Tibial artery (tissue), 4 donors: ENCODE data around the gene CHIC2.

Experiments
- DNase-seq, 2 donors: peaks; one replicate each; pipeline ENCODE4 v3.0.0-alpha.2; 2019
- H3K27ac ChIP-seq, 2 donors: fragments of 200-600 bp; sonication (generic) in 1 of 2; 1 replicate in 1 of 2; 2 replicates in 1 of 2; pipeline ENCODE4 v1.5.1; 2018 to 2019; ENCODE audit warnings: mild to moderate bottlenecking in 1 of 2
- H3K27me3 ChIP-seq, 2 donors: fragments of 200-600 bp; sonication (generic) in 1 of 2; one replicate each; pipeline versions ENCODE4 v1.5.1 to v1.6.0; 2016 to 2019
- H3K36me3 ChIP-seq, 3 donors: fragments of 200-600 bp; sonication (generic) in 2 of 3; one replicate each; pipeline ENCODE4 v1.5.1; 2016 to 2019; ENCODE audit warnings: mild to moderate bottlenecking in 2 of 3
- H3K4me1 ChIP-seq, 4 donors: fragments of 200-600 bp; sonication (generic) in 2 of 4; 1 replicate in 3 of 4; 2 replicates in 1 of 4; pipeline ENCODE4 v1.5.1; 2016 to 2019
- H3K4me3 ChIP-seq, 2 donors: fragments of 200-600 bp; sonication (generic) in 1 of 2; 1 replicate in 1 of 2; 2 replicates in 1 of 2; pipeline ENCODE4 v1.5.1; 2018 to 2019; ENCODE audit warnings: mild to moderate bottlenecking in 2 of 2
- H3K9me3 ChIP-seq, 3 donors: fragments of 200-600 bp; sonication (generic) in 1 of 3; one replicate each; pipeline ENCODE4 v1.5.1; 2016 to 2019
- CTCF ChIP-seq, 2 experiments: fragments of 200-600 bp in 1 of 2; fragments of 450-650 bp in 1 of 2; IDR thresholded peaks; one replicate each; pipeline ENCODE4 v1.5.1; 2017 to 2019; ENCODE audit warnings: antibody characterized with exemption in 2 of 2, mild to moderate bottlenecking in 1 of 2, moderate library complexity in 1 of 2
- intact Hi-C: fragments of 100-400 bp; cut with DNase I; formaldehyde crosslinking; loops from one replicate; pipeline ENCODE4 v1.15.0; 2023; ENCODE audit warnings: low total_unique reads

Gene CHIC2

GRCh38 chr4:53990641-53991040 is 73.8 kb downstream of the CHIC2 start:
- H3K27ac ChIP-seq = no peak overlapping the region
- no peak for TF ChIP-seq CTCF (IDR thresholded peaks at IDR 0.05)
- H3K4me3 ChIP-seq = no peak overlapping the region
- H3K36me3 ChIP-seq = no peaks in the 10 kb centered on the region
- intact Hi-C loops = no loop called here
- H3K9me3 ChIP-seq = no peaks in the 10 kb centered on the region
- DNase-seq = no peak
- H3K4me1 ChIP-seq = peaks cover 0 to 4% (median 0%) of the 10 kb centered on the region in 4 donors
- H3K27me3 ChIP-seq = no peaks in the 10 kb centered on the region

DNA sequence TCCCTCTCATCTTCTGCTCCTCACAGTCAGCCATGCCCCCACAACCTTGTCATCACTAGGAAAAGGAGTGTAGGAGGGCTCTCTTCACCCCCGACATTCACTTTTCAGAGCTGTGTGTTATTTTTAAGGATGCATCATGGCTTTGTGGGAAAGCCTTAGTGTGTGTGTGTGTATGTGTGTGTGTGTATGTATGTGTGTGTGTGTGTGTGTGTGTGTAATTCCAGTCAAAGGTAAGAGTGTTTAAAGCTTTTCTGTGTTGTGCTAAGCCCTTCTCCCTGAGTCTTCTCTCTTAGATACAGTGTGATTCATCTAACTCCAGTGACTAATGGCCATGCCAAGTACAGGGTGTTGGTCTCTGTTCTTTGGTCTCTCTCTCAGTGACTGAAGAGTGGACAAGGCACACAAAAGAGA is 76.6 kb downstream of the CHIC2 start:
- DNase-seq = no peak
- no peak overlapping the region for H3K27ac ChIP-seq
- H3K4me3 ChIP-seq = no peak overlapping the region

GRCh38 chr4:53986062-53986461 is 78.3 kb downstream of the CHIC2 start:
- H3K27ac ChIP-seq = no peak overlapping the region
- intact Hi-C loops = no loop called here
- H3K4me3 ChIP-seq = no peak overlapping the region
- no peaks in the 10 kb centered on the region for H3K36me3 ChIP-seq
- no peak for TF ChIP-seq CTCF (IDR thresholded peaks at IDR 0.05)
- no peaks in the 10 kb centered on the region for H3K9me3 ChIP-seq
- H3K4me1 ChIP-seq = no peaks in the 10 kb centered on the region
- H3K27me3 ChIP-seq = no peaks in the 10 kb centered on the region
- no peak for DNase-seq

More for the DNA sequence above, 76.6 kb downstream of the CHIC2 start:
- no peaks in the 10 kb centered on the region for H3K27me3 ChIP-seq
- H3K4me1 ChIP-seq = no peaks in the 10 kb centered on the region
- H3K9me3 ChIP-seq = no peaks in the 10 kb centered on the region
- TF ChIP-seq CTCF (IDR thresholded peaks at IDR 0.05) = no peak
- H3K36me3 ChIP-seq = no peaks in the 10 kb centered on the region
- intact Hi-C loops = no loop called here

- TF ChIP-seq CTCF (IDR thresholded peaks at IDR 0.05) = no peak
- no peaks in the 10 kb centered on the region for H3K9me3 ChIP-seq
- no peak overlapping the region for H3K4me3 ChIP-seq
- intact Hi-C loops = no loop called here
- H3K27ac ChIP-seq = no peak overlapping the region
- no peaks in the 10 kb centered on the region for H3K27me3 ChIP-seq
- H3K36me3 ChIP-seq = no peaks in the 10 kb centered on the region
- no peaks in the 10 kb centered on the region for H3K4me1 ChIP-seq
- no peak for DNase-seq
Measured at GRCh38 chr4:53981567-53981966, 82.8 kb downstream of the CHIC2 start.

DNA sequence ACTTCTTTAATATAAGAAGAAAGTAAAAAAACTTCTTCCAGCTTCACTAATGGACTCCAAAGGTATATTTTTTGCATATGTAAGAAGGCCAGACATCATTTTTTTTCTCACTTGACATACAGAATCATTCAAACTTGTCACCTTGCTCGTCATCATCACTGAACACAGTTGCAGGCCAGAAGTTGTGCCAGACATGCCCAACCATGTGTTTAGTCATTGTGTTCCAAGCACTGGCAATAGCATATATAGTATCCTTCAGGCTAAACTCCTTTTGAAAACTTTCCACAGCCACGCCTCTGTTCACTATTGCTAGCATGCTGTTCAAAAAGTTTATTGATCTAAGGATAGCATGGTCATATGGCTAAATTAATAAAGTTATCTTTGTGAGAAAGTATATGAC is 83.3 kb downstream of the CHIC2 start:
- DNase-seq = no peak
- no peak for TF ChIP-seq CTCF (IDR thresholded peaks at IDR 0.05)
- no peaks in the 10 kb centered on the region for H3K27me3 ChIP-seq
- no peak overlapping the region for H3K27ac ChIP-seq
- H3K4me1 ChIP-seq = no peaks in the 10 kb centered on the region
- intact Hi-C loops = no loop called here
- no peaks in the 10 kb centered on the region for H3K9me3 ChIP-seq
- no peak overlapping the region for H3K4me3 ChIP-seq
- no peaks in the 10 kb centered on the region for H3K36me3 ChIP-seq

GRCh38 chr4:53974561-53974960 is 89.8 kb downstream of the CHIC2 start:
- Histone ChIP-seq H3K4me1 (no peaks in the 10 kb centered on the region), H3K4me3 (no peak overlapping the region), H3K27ac (no peak overlapping the region), H3K36me3 (no peaks in the 10 kb centered on the region), H3K9me3 (no peaks in the 10 kb centered on the region), H3K27me3 (no peaks in the 10 kb centered on the region)
- TF ChIP-seq CTCF (IDR thresholded peaks at IDR 0.05) = no peak
- no peak for DNase-seq
- intact Hi-C loops = no loop called here
